ENCODE measurements around the gene PLEKHG2. TPM values are rescaled to one million over a fixed set of nuclear protein-coding genes. Genes with fewer than 3 reads are reported as not detected.

PLEKHG2 gene
- total RNA-seq, 2 experiments from 2014 or later, result 30.4 to 30.9 TPM

DNA sequence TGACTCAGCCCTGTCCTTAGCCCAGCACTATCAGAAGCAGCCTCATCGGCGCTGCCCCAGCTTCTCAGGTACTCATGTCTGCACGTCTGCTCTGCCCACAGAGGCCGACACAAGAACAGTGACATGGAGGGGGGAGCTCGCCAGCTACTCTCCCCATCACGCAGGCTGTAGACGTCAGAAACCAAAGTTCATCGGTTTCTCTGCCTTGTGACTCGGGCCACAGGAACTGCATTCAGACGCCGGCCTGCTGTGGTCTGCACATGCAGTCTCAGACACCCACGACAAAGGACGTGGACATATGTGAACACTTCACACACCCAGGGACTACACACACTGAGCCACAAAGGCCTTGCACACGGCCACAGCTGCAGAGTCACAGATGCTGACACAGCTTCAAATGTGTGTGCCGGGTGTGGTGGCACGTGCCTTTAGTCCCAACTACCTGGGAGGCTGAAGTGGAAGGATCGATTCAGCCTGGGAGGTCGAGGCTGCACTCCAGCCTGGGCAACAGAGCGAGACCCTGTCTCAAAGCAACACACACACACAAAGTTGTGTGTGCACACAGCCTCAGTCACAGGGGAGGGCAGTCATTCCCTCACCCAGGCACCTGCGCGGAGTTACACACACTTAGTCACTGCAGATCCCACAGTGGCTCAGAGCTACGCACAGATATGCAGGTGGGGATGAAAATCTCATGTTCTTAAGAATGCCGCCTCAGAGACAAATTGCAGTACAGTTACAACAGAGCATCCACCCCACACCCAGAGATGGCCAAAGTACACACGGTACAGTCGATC is 10.7 kb upstream of the PLEKHG2 start:
- ChIA-PET POLR2A (interaction anchor here (0.7 to 4.6 kb wide), 7 partner anchors 8 to 131 kb away, joined by 3 to 38 read pairs (median 5); partner anchors contain the start of genes EID2B, MED29, PAF1 and PLEKHG2), CTCF (interaction anchor here (0.5 to 3.0 kb wide), 10 partner anchors 10 to 281 kb away, joined by 3 to 40 read pairs (median 4); partner anchors contain the start of genes MED29, PAF1, PLEKHG2 and RPS16)

DNA sequence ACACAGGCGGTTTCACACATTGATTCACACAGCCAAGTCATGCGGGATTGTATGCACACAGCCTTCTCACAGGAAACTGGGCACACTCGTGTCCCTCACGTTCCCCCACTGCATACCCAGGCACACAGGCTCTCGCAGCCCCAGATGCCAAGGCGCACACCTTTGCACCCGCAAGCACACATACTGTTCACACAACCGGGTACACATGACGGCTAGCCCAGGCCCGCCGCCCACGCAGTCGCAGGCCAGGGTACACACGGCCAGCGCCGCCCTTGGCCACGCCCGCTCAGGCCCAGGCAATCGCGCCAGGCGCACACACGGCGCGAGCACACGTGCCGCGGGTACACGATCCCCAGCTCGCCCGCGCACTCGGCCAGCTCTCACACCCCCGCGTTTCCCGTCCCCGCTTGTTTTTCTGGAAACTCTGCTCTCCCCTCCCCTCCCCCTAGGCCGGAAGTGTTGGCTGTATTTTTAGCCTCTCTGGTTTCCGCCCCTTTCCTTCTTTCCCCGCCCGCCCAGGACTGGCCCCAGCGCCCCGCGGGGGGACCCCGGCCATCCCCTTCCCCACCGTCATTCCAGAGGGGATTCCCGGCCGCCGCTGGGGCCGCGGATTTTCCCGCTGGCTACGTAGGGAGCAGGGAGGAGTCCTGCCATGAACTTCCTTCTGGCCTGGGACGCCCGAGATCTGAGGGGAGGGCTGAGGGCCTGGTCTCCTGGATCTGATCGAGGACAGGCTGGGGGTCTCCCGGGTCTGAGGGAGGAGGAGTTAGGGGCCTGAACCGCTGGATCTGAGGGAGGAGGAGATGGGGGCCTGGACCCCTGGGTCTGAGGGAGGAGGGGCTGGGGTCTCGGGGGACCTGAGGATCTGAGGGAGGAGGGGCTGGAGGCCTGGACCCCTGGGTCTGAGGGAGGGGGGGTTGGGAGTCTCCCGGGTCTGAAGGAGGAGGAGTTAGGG is 9.8 kb upstream of the PLEKHG2 start:
- CTCF ChIA-PET, result interaction anchor here (1.0 to 3.0 kb wide), 5 partner anchors 9 to 33 kb away, joined by 3 to 40 read pairs (median 8); partner anchors contain the start of genes MED29, PAF1, PLEKHG2 and RPS16
- POLR2A ChIA-PET, result interaction anchor here (1.3 to 4.6 kb wide), 3 partner anchors 11 to 33 kb away, joined by 4 to 38 read pairs (median 19); partner anchors contain the start of genes MED29, PAF1 and RPS16

DNA sequence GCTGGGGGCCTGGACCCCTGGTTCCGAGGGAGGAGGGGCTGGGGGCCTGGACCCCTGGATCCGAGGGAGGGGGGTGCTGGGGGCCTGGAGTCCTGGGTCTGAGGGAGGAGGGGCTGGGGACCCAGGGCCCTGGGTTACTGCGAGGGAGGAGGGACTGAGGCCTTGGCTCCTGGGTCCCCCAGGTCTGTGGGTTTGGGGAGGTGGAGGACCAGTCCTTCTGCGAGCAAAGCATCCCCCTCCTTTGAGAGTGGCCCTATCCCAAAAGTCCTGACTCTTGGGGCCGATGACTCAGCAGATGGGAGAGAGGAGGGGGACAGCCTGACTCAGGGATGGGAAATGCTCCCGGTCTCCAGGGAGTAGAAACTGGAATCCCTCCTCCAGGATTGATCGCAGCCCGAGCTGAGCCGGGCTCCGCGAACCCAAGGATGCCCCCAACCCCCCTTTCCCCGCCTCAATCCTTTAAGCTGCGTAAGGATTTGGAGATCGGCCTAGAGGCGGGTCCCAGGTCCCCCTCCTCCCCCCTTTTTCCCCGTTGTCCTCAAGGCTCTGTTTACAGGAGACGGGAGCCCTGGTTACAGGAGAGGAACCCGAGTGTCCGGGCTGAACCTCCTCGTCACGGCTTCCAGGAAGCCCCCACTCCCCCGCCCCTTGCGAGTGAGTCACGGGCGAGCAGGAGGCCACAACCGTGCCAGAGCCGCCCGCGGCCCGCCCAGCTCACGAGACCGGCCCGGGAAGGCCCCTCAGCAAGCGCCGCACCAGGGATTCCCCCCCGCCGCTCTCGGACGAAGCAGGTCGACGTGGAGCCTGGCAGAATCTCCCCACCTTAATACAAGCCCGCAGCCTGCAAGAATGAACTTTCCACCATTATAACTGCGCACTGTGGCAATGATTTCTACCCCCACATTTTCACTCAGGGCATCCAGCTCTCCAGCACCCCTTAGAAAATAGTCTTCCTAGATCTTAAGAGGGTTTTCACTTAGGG is 8.8 kb upstream of the PLEKHG2 start:
- ChIA-PET CTCF (interaction anchor here (0.6 to 1.5 kb wide), 3 partner anchors 8 to 37 kb away, joined by 3 to 14 read pairs (median 4); partner anchors contain the start of genes MED29 and PLEKHG2), POLR2A (interaction anchor here (1.3 to 4.6 kb wide), 2 partner anchors 13 to 32 kb away, joined by 4 to 38 read pairs; partner anchors contain the start of genes MED29, PAF1 and RPS16)

DNA sequence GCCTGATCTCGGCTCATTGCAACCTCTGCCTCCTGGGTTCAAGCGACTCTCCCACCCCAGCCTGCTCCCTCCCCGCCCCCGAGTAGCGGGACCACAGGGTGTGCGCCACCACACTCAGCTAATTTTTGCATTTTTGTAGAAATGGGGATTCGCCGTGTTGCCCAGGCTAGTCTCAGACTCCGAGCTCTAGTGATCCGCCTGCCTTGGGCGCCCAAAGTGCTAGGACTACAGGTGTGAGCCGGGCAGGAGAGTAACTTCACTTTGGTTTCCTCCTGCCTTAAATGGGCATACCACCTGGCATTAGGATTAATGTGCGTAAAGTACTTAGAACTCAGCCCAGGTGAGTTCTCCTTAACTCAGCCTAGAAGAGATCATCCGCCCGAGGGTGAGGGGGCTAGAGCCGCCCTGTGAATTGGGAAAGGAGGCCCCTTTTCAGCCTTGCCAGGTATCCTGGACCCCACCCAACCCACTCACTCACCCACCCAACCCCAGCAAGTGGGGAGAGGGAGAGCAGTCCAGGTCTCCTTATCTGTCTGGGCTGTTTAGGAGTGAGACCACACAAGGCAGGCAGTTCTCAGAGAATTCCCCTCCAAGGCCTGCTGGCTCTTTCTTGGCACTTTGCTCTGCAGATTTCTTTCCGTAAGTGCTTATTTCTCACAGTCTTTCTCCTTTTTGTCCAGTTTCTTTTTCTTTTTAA is 7.1 kb upstream of the PLEKHG2 start:
- POLR2A ChIA-PET, result interaction anchor here (0.6 to 4.6 kb wide), 3 partner anchors 11 to 30 kb away, joined by 5 to 38 read pairs (median 20); partner anchors contain the start of gene RPS16
- CTCF ChIA-PET, result no interaction called here

DNA sequence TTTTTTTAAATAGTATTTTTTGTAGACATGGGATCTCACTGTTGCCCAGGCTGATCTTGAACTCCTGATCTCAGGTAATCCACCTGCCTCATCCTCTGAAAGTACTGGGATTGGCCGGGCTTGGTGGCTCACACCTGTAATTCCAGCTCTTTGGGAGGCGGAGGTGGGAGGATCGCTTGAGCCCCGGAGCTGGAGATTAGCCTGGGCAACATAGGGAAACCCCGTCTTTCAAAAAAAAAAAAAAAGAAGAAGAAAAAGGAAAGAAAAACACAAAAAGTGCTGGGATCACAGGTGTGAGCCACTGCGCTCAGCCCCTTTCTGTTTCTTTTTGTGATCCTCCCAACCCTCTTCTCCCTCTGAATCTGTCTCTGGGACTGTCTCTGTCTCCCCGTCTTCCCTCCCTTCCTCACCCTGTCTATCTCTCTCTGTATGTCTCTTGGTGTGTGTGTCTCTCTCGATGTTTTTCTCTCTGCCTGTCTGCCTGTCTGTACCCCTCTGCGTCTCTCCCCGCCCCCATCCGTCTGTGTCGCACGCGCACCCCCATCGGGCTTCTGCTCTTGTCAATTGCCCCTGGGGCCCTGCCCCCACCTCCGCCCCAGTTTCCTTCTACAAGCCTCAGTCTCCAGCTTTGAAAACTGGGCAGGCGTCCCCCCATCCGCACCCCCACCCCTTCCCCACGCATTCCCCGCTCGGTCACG is 6.4 kb upstream of the PLEKHG2 start:
- ChIA-PET CTCF (interaction anchor here (0.6 to 4.1 kb wide), 2 partner anchors 8 to 76 kb away, joined by 3 to 56 read pairs; no protein-coding TSS in a partner anchor), POLR2A (interaction anchor here (0.5 to 3.3 kb wide), 7 partner anchors 8 to 127 kb away, joined by 3 to 20 read pairs (median 5); partner anchors contain the start of genes EID2B and RPS16)

DNA sequence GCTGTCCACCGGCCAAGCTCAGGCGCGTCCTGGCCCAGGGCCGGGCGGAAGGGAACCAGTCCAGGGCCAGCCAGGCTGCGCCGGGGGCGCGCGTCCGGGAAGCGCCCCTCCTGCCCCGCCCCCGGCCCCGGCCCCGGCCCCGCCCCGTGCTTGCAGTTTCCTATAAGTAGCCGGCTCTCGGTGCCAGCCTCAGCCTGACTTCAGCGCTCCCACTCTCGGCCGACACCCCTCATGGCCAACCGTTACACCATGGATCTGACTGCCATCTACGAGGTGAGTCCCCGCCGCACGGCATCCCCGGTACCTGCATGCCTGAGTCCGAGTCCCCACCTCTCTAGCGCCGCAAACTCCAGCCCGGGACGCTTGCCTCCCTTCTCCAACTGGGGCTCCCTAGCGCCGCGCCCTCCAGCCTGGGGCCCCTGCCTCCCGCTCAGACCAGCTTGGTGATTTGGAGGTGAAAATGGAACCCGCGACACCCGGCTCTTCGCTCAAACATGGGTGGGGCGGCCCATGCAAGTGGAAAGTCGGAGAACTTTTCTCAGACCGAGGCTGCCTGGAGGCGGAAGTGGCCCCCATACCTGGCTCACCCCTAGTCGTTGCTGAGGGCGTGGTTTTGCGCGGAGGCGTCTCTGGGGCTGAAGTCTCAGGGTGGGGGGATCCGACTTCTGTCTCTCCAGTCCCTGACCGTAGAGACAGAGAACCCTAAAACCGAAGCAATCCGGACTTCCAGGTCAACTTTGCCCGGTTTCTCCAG is 5.6 kb upstream of the PLEKHG2 start, which contains the start of gene ZFP36:
TSS of gene ZFP36 (plus strand) at position 192 of the 754 bp plus-strand sequence. CDS start at position 250, 58 bp downstream.
- CTCF ChIA-PET, result interaction anchor here (0.6 to 4.1 kb wide), 3 partner anchors 9 to 77 kb away, joined by 3 to 56 read pairs (median 3); partner anchors contain the start of gene GMFG
- POLR2A ChIA-PET, result interaction anchor here (0.5 to 3.3 kb wide), 8 partner anchors 8 to 126 kb away, joined by 3 to 20 read pairs (median 4); partner anchors contain the start of genes EID2B and RPS16

DNA sequence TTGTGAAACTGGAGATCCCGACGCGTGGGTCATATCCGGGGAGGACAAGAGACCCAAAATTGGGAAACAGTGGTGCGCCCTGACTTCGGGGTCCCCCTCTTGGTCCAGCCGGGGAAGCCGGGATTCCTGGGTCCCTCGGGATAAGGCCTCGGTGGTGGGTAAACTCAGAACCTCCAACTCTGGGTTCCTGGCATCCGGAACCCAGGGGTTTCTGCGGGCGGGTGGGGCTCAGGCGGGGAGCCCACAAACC is 5.1 kb upstream of the PLEKHG2 start:
- ChIA-PET POLR2A (interaction anchor here (0.6 to 3.3 kb wide), 4 partner anchors 9 to 28 kb away, joined by 3 to 20 read pairs (median 12); partner anchors contain the start of gene RPS16), CTCF (interaction anchor here (1.0 to 4.1 kb wide), 3 partner anchors 9 to 71 kb away, joined by 3 to 56 read pairs (median 3); partner anchors contain the start of gene GMFG)

DNA sequence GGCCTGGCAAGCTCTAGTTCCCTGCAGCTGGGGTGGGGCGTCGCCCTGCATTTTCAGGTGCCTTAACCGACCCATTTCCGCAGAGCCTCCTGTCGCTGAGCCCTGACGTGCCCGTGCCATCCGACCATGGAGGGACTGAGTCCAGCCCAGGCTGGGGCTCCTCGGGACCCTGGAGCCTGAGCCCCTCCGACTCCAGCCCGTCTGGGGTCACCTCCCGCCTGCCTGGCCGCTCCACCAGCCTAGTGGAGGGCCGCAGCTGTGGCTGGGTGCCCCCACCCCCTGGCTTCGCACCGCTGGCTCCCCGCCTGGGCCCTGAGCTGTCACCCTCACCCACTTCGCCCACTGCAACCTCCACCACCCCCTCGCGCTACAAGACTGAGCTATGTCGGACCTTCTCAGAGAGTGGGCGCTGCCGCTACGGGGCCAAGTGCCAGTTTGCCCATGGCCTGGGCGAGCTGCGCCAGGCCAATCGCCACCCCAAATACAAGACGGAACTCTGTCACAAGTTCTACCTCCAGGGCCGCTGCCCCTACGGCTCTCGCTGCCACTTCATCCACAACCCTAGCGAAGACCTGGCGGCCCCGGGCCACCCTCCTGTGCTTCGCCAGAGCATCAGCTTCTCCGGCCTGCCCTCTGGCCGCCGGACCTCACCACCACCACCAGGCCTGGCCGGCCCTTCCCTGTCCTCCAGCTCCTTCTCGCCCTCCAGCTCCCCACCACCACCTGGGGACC is 4.6 kb upstream of the PLEKHG2 start:
- ChIA-PET POLR2A (interaction anchor here (1.1 to 3.3 kb wide), 4 partner anchors 8 to 28 kb away, joined by 4 to 20 read pairs (median 12); partner anchors contain the start of gene RPS16), CTCF (interaction anchor here (1.0 to 4.1 kb wide), 3 partner anchors 10 to 72 kb away, joined by 3 to 56 read pairs (median 3); partner anchors contain the start of gene GMFG)

DNA sequence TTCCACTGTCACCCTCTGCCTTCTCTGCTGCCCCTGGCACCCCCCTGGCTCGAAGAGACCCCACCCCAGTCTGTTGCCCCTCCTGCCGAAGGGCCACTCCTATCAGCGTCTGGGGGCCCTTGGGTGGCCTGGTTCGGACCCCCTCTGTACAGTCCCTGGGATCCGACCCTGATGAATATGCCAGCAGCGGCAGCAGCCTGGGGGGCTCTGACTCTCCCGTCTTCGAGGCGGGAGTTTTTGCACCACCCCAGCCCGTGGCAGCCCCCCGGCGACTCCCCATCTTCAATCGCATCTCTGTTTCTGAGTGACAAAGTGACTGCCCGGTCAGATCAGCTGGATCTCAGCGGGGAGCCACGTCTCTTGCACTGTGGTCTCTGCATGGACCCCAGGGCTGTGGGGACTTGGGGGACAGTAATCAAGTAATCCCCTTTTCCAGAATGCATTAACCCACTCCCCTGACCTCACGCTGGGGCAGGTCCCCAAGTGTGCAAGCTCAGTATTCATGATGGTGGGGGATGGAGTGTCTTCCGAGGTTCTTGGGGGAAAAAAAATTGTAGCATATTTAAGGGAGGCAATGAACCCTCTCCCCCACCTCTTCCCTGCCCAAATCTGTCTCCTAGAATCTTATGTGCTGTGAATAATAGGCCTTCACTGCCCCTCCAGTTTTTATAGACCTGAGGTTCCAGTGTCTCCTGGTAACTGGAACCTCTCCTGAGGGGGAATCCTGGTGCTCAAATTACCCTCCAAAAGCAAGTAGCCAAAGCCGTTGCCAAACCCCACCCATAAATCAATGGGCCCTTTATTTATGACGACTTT is 3.9 kb upstream of the PLEKHG2 start:
- ChIA-PET CTCF (interaction anchor here (1.0 to 4.1 kb wide), 3 partner anchors 11 to 73 kb away, joined by 3 to 56 read pairs (median 3); partner anchors contain the start of gene GMFG), POLR2A (interaction anchor here (0.9 to 3.3 kb wide), 7 partner anchors 7 to 27 kb away, joined by 3 to 20 read pairs (median 4); partner anchors contain the start of gene RPS16)

DNA sequence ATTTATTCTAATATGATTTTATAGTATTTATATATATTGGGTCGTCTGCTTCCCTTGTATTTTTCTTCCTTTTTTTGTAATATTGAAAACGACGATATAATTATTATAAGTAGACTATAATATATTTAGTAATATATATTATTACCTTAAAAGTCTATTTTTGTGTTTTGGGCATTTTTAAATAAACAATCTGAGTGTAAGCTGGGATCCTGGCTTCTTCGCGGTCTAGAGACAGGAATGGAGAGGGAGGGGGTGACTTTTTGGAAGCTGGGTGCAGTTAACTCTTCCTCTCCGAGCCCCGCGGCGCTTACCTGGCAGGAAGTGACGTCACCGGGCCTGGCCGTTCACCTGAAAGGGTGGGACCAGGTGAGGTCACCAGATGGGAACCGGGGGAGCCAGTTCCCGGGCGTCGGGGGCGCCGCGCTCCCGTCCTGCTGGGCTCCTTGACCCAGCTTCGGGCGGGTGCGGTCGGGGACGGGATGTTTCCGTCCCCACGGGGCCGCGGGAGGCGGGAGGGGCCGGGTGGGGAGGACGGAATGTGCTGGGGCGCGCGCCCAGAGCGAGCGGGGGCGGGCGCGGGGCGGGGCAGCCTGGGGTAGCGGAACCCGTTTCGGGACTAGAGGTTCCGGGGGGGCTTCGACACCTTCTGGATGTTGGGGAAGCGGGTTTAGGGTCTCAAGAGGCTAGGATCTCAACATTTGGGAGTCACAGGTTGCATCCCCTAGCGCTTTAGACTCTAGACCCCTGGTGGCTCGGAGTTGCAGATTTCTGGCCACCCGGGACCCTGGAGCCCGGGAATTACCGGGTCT is 3.1 kb upstream of the PLEKHG2 start:
- CTCF ChIA-PET, result interaction anchor here (4.1 kb wide), 1 partner anchor 11 kb away, joined by 56 read pairs; no protein-coding TSS in a partner anchor
- POLR2A ChIA-PET, result interaction anchor here (0.9 to 1.7 kb wide), 3 partner anchors 8 to 26 kb away, joined by 3 to 4 read pairs (median 4); partner anchors contain the start of gene RPS16

DNA sequence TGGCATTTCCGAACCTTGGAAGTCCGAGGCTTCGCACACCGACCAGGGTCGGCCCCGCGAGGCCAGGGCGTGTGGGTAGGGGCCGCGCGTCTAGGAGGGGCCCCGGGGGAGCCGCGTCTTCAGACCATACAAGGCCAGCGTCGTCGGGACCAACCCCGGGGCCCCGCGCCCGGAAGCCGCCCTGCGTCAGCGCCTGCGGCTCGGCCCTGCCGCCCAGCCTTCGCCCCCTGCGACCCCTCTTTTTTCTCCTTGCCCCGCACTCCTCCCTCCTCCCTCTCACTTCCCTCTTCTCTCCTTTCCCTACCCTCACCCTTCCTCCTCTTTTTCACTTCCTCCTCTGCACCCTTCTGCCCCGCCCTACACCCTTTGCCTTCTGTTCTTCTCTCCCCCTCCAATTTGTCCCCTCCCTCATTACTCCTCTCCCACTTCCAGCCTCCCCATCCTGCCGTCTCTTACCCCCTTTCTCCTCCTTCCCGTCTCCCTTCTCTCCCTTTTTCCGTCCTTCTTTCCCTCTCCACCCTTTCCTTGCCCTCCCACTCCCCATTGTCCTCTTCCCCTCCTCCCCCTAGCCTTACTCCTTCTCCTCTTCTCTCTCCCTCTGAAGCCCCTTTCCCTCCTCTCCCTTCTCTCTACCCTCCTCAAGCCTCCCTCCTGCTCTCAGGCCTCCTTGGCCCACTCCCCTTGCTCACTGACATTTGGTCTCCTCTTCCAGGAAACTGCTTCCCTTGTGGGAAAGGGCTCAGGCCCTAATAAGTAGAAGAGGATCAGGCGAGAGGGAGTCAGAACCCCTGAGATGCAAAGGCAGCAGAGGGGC is 2.2 kb upstream of the PLEKHG2 start:
- ChIA-PET CTCF (interaction anchor here (4.1 kb wide), 1 partner anchor 12 kb away, joined by 56 read pairs; no protein-coding TSS in a partner anchor), POLR2A (interaction anchor here (1.0 to 1.7 kb wide), 2 partner anchors 9 to 12 kb away, joined by 3 to 4 read pairs; no protein-coding TSS in a partner anchor)

DNA sequence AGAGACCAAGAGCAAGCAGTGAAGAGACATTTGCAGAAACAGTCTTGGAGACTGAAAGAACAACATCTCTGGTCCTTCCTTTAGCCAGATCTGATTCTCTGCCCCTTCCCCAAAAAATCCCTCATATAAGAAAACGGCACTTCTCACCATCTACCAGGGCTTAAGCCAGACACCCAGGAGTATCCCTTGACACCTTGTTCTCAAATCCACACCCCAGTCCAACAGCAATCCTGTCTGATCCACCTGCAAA is 1.7 kb upstream of the PLEKHG2 start:
- POLR2A ChIA-PET, result interaction anchor here (1.0 to 2.2 kb wide), 2 partner anchors 12 to 15 kb away, joined by 3 to 13 read pairs; no protein-coding TSS in a partner anchor
- CTCF ChIA-PET, result interaction anchor here (0.7 to 2.2 kb wide), 6 partner anchors 10 to 122 kb away, joined by 3 to 72 read pairs (median 22); partner anchors contain the start of genes EID2B, MED29 and PAF1
